Measurements from ENCODE around the gene COL4A4. TPM values are rescaled to one million over a fixed set of nuclear protein-coding genes. Genes with fewer than 3 reads are reported as not detected.

COL4A4 gene
- total and polyA plus RNA-seq, 2 experiments from 2014 or later = 1.3 to 3.1 TPM

DNA sequence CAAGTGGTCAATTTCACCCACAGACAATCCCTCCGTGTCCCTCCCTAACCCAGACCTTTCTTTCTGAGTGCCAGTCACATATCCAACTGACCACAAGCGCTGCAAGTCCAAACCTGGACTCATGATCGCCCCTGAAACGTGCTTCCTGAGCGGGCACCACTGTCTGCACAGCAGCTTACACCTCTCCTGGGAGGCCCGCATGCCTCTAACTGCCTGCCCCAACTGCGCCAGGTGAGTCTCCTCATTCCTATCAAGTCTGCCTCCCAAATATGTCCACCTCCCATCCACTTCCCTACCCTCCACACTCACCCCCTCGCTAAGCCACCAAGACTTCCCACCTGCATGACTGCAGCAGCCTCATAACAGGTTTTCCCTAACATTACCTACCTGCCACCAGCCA, 33.4 kb downstream of the COL4A4 start:
- Mint-ChIP-seq H3K4me3 (no peak overlapping the region), H3K4me1 (no peaks in the 10 kb centered on the region), H3K36me3 (ENCODE audit: low read depth) (no peaks in the 10 kb centered on the region), H3K9me3 (no peaks in the 10 kb centered on the region), H3K27ac (no peak overlapping the region), H3K27me3 (ENCODE audit: insufficient read depth, low read depth, poor library complexity) (peaks cover 4% of the 10 kb centered on the region)
- TF ChIP-seq POLR2AphosphoS5 (IDR thresholded peaks at IDR 0.05; ENCODE audit: low read depth) (no peak), JUNB (IDR thresholded peaks at IDR 0.05; ENCODE audit: unreplicated experiment) (no peak), CREB1 (CRISPR knock-in tag; IDR thresholded peaks at IDR 0.05; ENCODE audit: low read depth) (no peak), NANOG (IDR thresholded peaks at IDR 0.05; ENCODE audit: borderline replicate concordance) (no peak), EZH2phosphoT487 (IDR thresholded peaks at IDR 0.05; ENCODE audit: unreplicated experiment) (no peak), ZNF331 (CRISPR knock-in tag; IDR thresholded peaks at IDR 0.05; ENCODE audit: low read depth) (no peak), ZNF114 (CRISPR knock-in tag; IDR thresholded peaks at IDR 0.05) (no peak), STAT1 (IDR thresholded peaks at IDR 0.05; ENCODE audit: unreplicated experiment) (no peak), EZH2 (IDR thresholded peaks at IDR 0.05; ENCODE audit: low read depth, unreplicated experiment) (no peak)
- TF ChIP-seq, protein P1, sequence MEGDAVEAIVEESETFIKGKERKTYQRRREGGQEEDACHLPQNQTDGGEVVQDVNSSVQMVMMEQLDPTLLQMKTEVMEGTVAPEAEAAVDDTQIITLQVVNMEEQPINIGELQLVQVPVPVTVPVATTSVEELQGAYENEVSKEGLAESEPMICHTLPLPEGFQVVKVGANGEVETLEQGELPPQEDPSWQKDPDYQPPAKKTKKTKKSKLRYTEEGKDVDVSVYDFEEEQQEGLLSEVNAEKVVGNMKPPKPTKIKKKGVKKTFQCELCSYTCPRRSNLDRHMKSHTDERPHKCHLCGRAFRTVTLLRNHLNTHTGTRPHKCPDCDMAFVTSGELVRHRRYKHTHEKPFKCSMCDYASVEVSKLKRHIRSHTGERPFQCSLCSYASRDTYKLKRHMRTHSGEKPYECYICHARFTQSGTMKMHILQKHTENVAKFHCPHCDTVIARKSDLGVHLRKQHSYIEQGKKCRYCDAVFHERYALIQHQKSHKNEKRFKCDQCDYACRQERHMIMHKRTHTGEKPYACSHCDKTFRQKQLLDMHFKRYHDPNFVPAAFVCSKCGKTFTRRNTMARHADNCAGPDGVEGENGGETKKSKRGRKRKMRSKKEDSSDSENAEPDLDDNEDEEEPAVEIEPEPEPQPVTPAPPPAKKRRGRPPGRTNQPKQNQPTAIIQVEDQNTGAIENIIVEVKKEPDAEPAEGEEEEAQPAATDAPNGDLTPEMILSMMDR (conservative IDR thresholded peaks at IDR 0.05; ENCODE audit: low read depth in 2 of 2) = no peak
- TF ChIP-seq, protein P2, sequence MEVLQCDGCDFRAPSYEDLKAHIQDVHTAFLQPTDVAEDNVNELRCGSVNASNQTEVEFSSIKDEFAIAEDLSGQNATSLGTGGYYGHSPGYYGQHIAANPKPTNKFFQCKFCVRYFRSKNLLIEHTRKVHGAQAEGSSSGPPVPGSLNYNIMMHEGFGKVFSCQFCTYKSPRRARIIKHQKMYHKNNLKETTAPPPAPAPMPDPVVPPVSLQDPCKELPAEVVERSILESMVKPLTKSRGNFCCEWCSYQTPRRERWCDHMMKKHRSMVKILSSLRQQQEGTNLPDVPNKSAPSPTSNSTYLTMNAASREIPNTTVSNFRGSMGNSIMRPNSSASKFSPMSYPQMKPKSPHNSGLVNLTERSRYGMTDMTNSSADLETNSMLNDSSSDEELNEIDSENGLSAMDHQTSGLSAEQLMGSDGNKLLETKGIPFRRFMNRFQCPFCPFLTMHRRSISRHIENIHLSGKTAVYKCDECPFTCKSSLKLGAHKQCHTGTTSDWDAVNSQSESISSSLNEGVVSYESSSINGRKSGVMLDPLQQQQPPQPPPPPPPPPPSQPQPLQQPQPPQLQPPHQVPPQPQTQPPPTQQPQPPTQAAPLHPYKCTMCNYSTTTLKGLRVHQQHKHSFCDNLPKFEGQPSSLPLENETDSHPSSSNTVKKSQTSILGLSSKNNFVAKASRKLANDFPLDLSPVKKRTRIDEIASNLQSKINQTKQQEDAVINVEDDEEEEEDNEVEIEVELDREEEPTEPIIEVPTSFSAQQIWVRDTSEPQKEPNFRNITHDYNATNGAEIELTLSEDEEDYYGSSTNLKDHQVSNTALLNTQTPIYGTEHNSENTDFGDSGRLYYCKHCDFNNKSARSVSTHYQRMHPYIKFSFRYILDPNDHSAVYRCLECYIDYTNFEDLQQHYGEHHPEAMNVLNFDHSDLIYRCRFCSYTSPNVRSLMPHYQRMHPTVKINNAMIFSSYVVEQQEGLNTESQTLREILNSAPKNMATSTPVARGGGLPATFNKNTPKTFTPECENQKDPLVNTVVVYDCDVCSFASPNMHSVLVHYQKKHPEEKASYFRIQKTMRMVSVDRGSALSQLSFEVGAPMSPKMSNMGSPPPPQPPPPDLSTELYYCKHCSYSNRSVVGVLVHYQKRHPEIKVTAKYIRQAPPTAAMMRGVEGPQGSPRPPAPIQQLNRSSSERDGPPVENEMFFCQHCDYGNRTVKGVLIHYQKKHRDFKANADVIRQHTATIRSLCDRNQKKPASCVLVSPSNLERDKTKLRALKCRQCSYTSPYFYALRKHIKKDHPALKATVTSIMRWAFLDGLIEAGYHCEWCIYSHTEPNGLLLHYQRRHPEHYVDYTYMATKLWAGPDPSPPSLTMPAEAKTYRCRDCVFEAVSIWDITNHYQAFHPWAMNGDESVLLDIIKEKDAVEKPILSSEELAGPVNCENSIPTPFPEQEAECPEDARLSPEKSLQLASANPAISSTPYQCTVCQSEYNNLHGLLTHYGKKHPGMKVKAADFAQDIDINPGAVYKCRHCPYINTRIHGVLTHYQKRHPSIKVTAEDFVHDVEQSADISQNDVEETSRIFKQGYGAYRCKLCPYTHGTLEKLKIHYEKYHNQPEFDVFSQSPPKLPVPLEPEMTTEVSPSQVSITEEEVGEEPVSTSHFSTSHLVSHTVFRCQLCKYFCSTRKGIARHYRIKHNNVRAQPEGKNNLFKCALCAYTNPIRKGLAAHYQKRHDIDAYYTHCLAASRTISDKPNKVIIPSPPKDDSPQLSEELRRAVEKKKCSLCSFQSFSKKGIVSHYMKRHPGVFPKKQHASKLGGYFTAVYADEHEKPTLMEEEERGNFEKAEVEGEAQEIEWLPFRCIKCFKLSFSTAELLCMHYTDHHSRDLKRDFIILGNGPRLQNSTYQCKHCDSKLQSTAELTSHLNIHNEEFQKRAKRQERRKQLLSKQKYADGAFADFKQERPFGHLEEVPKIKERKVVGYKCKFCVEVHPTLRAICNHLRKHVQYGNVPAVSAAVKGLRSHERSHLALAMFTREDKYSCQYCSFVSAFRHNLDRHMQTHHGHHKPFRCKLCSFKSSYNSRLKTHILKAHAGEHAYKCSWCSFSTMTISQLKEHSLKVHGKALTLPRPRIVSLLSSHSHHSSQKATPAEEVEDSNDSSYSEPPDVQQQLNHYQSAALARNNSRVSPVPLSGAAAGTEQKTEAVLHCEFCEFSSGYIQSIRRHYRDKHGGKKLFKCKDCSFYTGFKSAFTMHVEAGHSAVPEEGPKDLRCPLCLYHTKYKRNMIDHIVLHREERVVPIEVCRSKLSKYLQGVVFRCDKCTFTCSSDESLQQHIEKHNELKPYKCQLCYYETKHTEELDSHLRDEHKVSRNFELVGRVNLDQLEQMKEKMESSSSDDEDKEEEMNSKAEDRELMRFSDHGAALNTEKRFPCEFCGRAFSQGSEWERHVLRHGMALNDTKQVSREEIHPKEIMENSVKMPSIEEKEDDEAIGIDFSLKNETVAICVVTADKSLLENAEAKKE (CRISPR knock-in tag; IDR thresholded peaks at IDR 0.05) = no peak
- TF ChIP-seq, protein P3, sequence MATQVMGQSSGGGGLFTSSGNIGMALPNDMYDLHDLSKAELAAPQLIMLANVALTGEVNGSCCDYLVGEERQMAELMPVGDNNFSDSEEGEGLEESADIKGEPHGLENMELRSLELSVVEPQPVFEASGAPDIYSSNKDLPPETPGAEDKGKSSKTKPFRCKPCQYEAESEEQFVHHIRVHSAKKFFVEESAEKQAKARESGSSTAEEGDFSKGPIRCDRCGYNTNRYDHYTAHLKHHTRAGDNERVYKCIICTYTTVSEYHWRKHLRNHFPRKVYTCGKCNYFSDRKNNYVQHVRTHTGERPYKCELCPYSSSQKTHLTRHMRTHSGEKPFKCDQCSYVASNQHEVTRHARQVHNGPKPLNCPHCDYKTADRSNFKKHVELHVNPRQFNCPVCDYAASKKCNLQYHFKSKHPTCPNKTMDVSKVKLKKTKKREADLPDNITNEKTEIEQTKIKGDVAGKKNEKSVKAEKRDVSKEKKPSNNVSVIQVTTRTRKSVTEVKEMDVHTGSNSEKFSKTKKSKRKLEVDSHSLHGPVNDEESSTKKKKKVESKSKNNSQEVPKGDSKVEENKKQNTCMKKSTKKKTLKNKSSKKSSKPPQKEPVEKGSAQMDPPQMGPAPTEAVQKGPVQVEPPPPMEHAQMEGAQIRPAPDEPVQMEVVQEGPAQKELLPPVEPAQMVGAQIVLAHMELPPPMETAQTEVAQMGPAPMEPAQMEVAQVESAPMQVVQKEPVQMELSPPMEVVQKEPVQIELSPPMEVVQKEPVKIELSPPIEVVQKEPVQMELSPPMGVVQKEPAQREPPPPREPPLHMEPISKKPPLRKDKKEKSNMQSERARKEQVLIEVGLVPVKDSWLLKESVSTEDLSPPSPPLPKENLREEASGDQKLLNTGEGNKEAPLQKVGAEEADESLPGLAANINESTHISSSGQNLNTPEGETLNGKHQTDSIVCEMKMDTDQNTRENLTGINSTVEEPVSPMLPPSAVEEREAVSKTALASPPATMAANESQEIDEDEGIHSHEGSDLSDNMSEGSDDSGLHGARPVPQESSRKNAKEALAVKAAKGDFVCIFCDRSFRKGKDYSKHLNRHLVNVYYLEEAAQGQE (IDR thresholded peaks at IDR 0.05; ENCODE audit: unreplicated experiment) = no peak
- TF ChIP-seq, protein P4, sequence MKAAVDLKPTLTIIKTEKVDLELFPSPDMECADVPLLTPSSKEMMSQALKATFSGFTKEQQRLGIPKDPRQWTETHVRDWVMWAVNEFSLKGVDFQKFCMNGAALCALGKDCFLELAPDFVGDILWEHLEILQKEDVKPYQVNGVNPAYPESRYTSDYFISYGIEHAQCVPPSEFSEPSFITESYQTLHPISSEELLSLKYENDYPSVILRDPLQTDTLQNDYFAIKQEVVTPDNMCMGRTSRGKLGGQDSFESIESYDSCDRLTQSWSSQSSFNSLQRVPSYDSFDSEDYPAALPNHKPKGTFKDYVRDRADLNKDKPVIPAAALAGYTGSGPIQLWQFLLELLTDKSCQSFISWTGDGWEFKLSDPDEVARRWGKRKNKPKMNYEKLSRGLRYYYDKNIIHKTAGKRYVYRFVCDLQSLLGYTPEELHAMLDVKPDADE (IDR thresholded peaks at IDR 0.05) = no peak
- Histone ChIP-seq H3K4me2 (no peak overlapping the region), H4K20me1 (replicated peaks; ENCODE audit: insufficient read depth) (no peaks in the 10 kb centered on the region), H3K4me1 (ENCODE audit: insufficient read depth) (no peaks in the 10 kb centered on the region), H3K27me3 (ENCODE audit: insufficient read depth) (no peaks in the 10 kb centered on the region), H3K36me3 (ENCODE audit: insufficient read depth) (no peaks in the 10 kb centered on the region), H2AFZ (no peak overlapping the region), H3K27ac (ENCODE audit: low read depth) (no peak overlapping the region), H3K79me2 (replicated peaks; ENCODE audit: insufficient read depth) (no peaks in the 10 kb centered on the region), H3K9me2 (ENCODE audit: insufficient read depth) (no peaks in the 10 kb centered on the region), H3K4me3 (no peak overlapping the region), H3F3A (replicated peaks; ENCODE audit: low read depth) (no peaks in the 10 kb centered on the region)
- no peak for DNase-seq (ENCODE audit: low spot score)
- no peak for ATAC-seq
